ENCODE measurements around the gene SNRPD2. TPM values are rescaled to one million over a fixed set of nuclear protein-coding genes. Genes with fewer than 3 reads are reported as not detected.

SNRPD2 gene
- total RNA-seq, 4 donors from 2014 or later, result 104 to 194 (median 148) TPM

DNA sequence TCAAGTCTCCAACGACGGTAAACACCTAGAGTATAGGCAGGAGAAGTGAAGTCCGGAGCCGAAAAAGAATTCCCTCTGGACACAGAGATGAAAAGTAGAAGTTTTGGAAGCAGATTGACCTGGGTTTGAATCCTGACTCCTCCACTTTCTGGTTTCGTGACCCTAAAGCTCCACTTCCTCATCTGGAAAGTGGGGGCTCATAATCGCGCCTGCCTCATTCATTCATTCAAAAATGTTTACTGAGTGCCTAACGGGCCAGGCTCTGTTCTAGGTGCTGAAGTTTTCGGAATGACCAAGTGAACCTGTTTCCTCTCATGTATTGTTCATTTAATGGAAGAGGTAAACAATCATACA lies 45.4 kb downstream of the SNRPD2 start:
- ATAC-seq (ENCODE audit: low FRiP score), result no peak
- TF ChIP-seq, protein P1, sequence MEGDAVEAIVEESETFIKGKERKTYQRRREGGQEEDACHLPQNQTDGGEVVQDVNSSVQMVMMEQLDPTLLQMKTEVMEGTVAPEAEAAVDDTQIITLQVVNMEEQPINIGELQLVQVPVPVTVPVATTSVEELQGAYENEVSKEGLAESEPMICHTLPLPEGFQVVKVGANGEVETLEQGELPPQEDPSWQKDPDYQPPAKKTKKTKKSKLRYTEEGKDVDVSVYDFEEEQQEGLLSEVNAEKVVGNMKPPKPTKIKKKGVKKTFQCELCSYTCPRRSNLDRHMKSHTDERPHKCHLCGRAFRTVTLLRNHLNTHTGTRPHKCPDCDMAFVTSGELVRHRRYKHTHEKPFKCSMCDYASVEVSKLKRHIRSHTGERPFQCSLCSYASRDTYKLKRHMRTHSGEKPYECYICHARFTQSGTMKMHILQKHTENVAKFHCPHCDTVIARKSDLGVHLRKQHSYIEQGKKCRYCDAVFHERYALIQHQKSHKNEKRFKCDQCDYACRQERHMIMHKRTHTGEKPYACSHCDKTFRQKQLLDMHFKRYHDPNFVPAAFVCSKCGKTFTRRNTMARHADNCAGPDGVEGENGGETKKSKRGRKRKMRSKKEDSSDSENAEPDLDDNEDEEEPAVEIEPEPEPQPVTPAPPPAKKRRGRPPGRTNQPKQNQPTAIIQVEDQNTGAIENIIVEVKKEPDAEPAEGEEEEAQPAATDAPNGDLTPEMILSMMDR (IDR thresholded peaks at IDR 0.05), result no peak
- no peak for DNase-seq (ENCODE audit: low spot score)

DNA sequence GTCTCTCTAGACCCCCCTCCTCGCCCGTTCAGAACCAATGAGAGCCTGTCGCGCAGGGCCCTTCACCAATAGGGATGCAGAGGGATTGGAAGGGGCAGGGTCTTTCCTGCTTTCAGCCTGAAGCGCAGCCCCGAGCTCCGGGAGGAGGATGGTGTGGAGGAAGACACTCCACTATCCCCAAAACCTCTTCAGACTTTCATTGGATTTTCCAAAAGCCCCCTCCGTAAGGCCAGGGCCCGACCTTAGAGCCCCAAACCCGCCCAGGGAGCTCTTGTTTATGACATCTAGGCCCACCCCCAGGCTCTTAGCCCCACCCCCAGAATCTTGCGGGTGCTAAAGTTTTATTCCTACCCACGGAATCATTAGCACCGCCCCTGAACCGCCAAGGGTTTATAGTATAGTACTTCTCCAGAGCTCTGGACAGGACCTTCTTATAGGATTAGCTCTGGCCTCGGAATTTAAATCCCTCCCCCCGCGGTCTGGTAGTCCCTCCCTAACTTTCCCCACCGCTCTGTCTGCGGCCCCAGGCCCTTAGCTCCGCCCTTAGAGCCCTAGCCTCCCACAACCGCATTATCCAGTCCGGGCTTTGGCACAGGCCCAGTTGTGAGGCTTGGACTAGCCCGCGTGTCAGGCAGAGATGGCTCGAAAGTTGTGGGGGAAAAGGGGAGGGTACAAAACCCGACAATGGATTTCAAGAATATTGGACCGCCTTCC lies 46.0 kb downstream of the SNRPD2 start:
- DNase-seq (ENCODE audit: low spot score) (peak; percentile 80), ATAC-seq (ENCODE audit: low FRiP score) (peak; percentile 81)
- TF ChIP-seq, protein P1 (IDR thresholded peaks at IDR 0.05), result no peak

DNA sequence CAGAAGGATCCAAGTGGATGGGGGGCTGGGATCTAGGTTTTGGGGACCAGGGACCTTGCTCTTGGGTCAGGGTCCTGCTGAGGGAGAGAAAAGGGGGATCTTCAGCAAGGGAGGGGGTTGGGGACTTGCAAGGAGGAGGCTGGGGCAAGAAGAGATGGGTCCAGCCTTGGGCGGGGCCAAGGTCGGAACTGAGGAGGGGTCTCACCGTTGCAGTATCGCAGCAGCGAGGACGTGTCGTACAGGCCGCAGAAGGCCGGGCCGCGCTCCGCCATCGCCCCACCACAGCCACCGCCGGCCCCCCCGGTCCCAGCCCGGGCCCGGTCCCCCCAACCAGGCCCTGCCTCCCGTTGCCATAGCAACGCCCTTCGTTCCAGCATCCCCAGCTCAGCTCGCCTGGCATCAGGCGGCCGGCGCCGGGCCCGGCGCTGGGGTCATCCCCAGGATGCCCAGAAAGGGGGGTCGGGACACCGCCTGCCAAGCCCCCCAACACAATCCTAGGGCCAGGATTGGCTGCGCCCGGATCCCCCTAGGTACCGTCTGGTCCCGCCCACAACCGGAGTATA lies 46.6 kb downstream of the SNRPD2 start:
- no peak for DNase-seq (ENCODE audit: low spot score)
- no peak for ATAC-seq (ENCODE audit: low FRiP score)
- TF ChIP-seq, protein P1 (IDR thresholded peaks at IDR 0.05), result no peak

DNA sequence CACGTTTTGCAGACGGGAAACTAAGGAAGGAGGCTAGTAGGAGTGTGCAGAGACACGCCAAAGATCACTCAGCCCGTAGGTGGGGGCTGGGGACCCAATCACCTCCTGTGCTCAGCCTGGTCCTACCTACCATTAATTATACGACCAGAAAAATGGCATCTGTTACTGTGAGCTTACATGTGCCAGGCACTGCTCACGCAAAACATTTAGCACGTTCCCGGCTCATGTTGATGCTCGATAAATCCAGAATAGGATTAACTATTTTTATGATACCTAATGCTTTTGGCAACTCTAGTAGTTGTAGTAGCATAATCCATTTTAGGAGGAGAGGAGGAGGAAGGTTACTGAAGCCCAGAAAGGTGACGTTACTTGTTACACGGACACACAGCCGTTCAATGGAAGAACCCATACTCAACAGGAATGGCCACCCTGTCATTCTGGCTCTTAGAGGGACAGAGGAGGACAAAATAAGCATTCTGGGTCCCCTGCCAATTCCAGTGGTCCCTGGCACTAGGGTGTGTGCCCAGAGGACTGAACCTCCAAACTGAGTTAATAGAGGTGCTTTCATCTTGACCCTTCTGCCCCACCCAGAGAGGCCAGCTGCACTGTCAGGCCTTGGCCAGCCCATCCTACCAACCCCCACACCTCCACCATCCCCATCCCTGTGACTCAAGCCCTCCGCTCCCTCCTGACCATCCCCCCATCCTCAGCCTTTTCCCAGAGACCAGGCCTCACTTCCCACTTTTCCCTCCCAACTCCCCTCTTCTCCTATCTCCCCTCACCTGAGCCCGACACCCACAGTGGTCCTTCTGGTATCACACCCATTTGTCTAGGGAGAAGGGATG lies 47.6 kb downstream of the SNRPD2 start:
- ATAC-seq (ENCODE audit: low FRiP score), result no peak
- TF ChIP-seq, protein P1 (IDR thresholded peaks at IDR 0.05), result no peak
- no peak for DNase-seq (ENCODE audit: low spot score)

- DNase-seq (ENCODE audit: low spot score) (peak; percentile 82), ATAC-seq (ENCODE audit: low FRiP score) (peak; percentile 19)
- TF ChIP-seq, protein P1 (IDR thresholded peaks at IDR 0.05), result peak in 2 of 3 donors; percentile 86 to 98
Measured at GRCh38 chr19:45643024-45643926, 48.5 kb downstream of the SNRPD2 start.

DNA sequence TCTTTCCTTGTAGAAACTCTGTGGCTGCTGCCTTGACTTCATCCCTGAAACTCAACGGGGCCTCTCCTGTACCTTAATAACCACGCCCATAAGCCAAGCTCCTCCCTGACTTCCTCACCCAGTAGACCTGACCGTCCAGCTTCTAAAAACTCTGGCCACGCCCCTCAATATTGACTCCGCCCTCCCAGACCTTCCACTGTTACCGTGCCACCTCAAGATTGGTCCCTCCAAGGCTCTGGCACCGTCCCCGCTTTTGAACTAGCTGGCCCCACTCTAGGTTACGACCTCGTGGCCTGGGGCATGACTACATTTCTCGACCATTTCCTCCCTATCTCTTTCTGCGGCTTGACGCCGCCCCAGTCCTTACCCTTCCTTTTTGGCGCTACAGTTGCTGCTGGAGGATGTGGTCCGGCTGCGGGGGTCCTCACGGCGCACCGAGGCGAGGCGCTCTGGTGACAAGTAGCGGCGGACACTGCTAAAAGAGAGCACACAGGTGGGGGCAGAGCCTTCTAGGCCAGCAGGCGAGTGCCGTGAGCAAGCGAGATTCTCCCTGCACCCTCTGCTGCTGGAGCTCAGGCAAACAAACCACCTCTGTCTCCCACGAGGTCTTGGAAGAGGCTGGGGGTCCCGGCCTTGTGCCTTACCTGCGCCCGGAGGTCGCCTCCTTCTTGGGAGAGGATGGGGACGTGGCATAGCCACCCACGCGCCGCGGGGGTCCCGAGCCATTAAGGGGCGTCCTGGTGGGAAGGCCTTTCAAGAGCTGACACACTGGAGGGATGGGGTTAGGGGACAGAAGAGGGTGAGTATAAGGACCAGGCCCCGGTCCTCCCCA lies 50.3 kb downstream of the SNRPD2 start:
- ATAC-seq (ENCODE audit: low FRiP score) (peak; percentile 11), DNase-seq (ENCODE audit: low spot score) (peak; percentile 70)
- TF ChIP-seq, protein P1 (IDR thresholded peaks at IDR 0.05), result no peak
